Spinal cord (tissue), 10 donors: ENCODE results near the gene SLC26A8. TPM values are rescaled to one million over a fixed set of nuclear protein-coding genes. Genes with fewer than 3 reads are reported as not detected.
A peak's percentile ranks its signal among the peaks of the same experiment; 100 is the strongest.
"Not testable (repeated sequence)": the region's sequence is repeated elsewhere in the genome, so short reads cannot be mapped to it uniquely, and the experiment has no call there.

ENCODE experiments used
- DNase-seq, 6 donors: peaks; one replicate each; pipeline versions ENCODE4 v3.0.0 to v3.0.0-alpha.2; 2013 to 2015; ENCODE audit warnings: low spot score in 6 of 6, low read depth in 4 of 6
- H3K27ac ChIP-seq: one replicate; pipeline ENCODE4 v1.5.1; 2013; ENCODE audit warnings: low read depth, low read length, control low read depth
- H3K27me3 ChIP-seq: one replicate; pipeline ENCODE4 v1.6.1; 2013; ENCODE audit warnings: low read length; ENCODE audit not compliant: control insufficient read depth, insufficient read depth
- H3K36me3 ChIP-seq: one replicate; pipeline ENCODE4 v1.6.1; 2013; ENCODE audit warnings: low read length; ENCODE audit not compliant: control insufficient read depth, insufficient read depth
- H3K4me1 ChIP-seq: one replicate; pipeline ENCODE4 v1.6.1; 2013; ENCODE audit warnings: low read length; ENCODE audit not compliant: control insufficient read depth, insufficient read depth
- H3K4me3 ChIP-seq: one replicate; pipeline ENCODE4 v1.5.1; 2013; ENCODE audit warnings: low read depth, low read length, control low read depth
- H3K9me3 ChIP-seq: one replicate; pipeline ENCODE4 v1.6.1; 2013; ENCODE audit warnings: low read length; ENCODE audit not compliant: control insufficient read depth, insufficient read depth
- WGBS: methylation state at CpG from one replicate; pipeline ENCODE4 v1.1.5; 2013; ENCODE audit warnings: missing lambda C conversion rate; ENCODE audit not compliant: insufficient coverage; 5-methylcytosine and 5-hydroxymethylcytosine counted together
- polyA plus RNA-seq, 2 donors: library from polyadenylated mRNA; unstranded; fragments of 120-200 nt; gene quantifications; one replicate each; pipeline ENCODE4 v1.2.1, GENCODE V29; 2013; ENCODE audit not compliant: insufficient read length in 2 of 2
- total RNA-seq, 2 donors: library from RNA; depleted of rRNA in 1 of 2; stranded (reverse); fragments of 120-200 nt in 1 of 2; fragments of >200 nt in 1 of 2; gene quantifications; one replicate each; pipeline versions ENCODE4 v1.2.3 to v1.2.4, GENCODE V29; 2013 to 2014
- donor health status: healthy.

SLC26A8 gene
- total and polyA plus RNA-seq, 4 donors = 0.77 to 5.7 (median 4.9) TPM

DNA sequence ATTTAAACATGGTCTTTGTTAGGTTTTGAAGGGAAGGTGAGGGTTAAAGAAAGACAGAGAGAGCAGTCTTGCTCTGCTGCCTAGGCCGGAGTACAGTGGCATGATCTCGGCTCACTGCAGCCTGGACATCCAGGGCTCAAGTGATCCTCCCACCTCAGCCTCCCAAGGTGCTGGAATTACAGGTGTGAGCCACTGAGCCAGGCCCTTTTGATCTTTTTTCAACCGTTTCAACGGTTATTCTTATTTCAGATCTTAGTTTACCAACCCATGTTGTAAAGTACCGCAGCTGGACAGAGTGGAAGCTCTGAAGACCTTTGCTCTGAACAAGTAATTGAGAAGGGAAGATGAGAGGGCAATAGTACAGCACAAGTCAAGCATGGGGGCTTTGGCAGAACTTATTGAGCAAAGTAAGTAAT lies 102.3 kb downstream of the SLC26A8 start:
- H3K27ac ChIP-seq = no peak overlapping the region
- no peaks in the 10 kb centered on the region for H3K9me3 ChIP-seq
- H3K27me3 ChIP-seq = no peaks in the 10 kb centered on the region
- H3K36me3 ChIP-seq = no peaks in the 10 kb centered on the region
- H3K4me1 ChIP-seq = peaks cover 10% of the 10 kb centered on the region
- 77% methylated on average over 5 of the region's 5 CpGs for WGBS
- no peak overlapping the region for H3K4me3 ChIP-seq
- DNase-seq = no peak

- Histone ChIP-seq H3K9me3 (no peaks in the 10 kb centered on the region), H3K27me3 (no peaks in the 10 kb centered on the region), H3K4me1 (peaks cover 10% of the 10 kb centered on the region), H3K27ac (no peak within 1 kb of the TSS), H3K36me3 (no peaks in the 10 kb centered on the region), H3K4me3 (peak within 1 kb of the TSS; percentile 55)
- 0% methylated on average over 58 of the region's 69 CpGs for WGBS
- DNase-seq = peak; percentile 70 to 97 (median 84)
These were observed 103.4 kb downstream of the SLC26A8 start, which contains the start of gene SRPK1 for GRCh38 chr6:35920793-35921732. TSS of gene SRPK1 (minus strand) at chr6:35921098. CDS start at chr6:35921056, 42 bp downstream.

DNA sequence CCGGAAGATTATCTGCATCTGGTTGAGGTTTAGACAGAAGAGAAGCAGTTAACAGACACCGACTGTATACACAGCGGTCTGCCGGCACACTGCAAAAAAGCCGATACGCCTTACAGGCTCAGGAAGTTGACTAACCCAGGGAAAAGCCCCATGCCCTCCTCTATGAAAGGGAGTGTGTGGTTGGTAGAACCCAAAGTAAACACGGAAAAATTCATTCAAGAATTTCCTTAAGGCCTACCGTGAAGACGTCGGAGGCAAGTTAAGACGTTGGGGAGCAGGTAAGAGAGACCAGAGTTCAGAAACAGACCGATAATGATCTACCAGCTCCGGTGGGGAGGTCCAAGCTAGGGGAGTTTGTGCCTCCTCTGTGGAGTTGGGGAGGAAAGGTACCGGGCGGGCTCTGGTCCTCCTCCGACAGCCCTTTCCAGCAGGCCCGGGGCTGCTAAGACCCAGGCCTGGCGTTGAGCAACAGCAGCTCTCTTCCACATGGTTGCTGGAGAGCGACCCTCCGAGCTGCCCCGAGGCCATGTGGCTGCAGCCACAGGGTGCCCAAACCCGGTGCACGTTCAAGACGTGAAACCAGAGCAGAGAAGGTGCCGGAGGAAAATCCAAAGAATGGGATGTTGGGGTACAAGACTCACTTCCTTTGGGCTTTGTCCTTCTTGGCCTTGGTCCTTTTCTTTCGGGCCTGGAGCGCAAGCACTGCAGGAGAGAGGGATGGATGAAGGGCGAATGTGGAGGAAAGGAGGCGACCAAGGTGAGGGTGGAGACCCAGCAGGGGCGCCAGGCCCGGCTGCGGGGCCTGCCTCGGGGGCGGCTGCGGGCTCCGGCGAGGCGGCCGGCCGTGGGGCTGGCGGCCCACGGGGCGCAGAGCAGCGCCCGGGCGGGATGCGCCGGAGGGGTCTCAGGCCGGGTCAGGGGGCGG lies 104.4 kb downstream of the SLC26A8 start:
- DNase-seq = peak in 3 of 6 donors; percentile 12 to 42 (median 29)
- H3K27ac ChIP-seq = no peak overlapping the region
- no peaks in the 10 kb centered on the region for H3K36me3 ChIP-seq
- WGBS = 1% methylated on average over 42 of the region's 50 CpGs
- H3K9me3 ChIP-seq = no peaks in the 10 kb centered on the region
- peaks cover 10% of the 10 kb centered on the region for H3K4me1 ChIP-seq
- peak overlapping the region; percentile 55 for H3K4me3 ChIP-seq
- H3K27me3 ChIP-seq = no peaks in the 10 kb centered on the region

GRCh38 chr6:35919085-35919826 lies 105.2 kb downstream of the SLC26A8 start:
- Histone ChIP-seq H3K27me3 (no peaks in the 10 kb centered on the region), H3K4me3 (peak overlapping the region; percentile 55), H3K9me3 (no peaks in the 10 kb centered on the region), H3K36me3 (peaks cover 3% of the 10 kb centered on the region), H3K27ac (no peak overlapping the region), H3K4me1 (peaks cover 10% of the 10 kb centered on the region)
- peak in 1 of 6 donors; percentile 11 for DNase-seq
- WGBS = 17% methylated on average over 3 of the region's 9 CpGs

GRCh38 chr6:35916893-35917292 lies 107.5 kb downstream of the SLC26A8 start:
- H3K27ac ChIP-seq, H3K27me3 ChIP-seq, H3K4me3 ChIP-seq, H3K9me3 ChIP-seq, DNase-seq: not testable (repeated sequence)
- H3K4me1 ChIP-seq = peaks cover 10% of the 10 kb centered on the region
- H3K36me3 ChIP-seq = peaks cover 14% of the 10 kb centered on the region
- 100% methylated on average over 1 of the region's 6 CpGs for WGBS

DNA sequence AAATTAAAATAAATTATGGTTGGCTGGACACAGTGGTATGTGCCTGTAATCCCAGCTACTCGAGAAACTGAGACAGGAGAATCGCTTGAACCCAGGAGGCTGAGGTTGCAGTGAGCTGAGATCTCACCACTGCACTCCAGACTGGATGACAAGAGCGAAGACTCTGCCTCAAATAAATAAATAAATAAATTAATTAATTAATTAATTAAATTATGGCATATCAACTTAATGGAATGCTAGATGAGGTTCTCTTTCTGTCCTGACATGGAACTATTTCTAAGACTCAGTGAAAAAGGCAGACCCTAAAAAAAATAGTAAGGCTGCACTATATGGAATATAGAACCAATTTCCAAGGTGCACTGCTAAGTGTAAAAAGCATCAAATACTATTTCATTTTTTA lies 108.4 kb downstream of the SLC26A8 start:
- Histone ChIP-seq H3K9me3 (no peaks in the 10 kb centered on the region), H3K4me3 (no peak overlapping the region), H3K4me1 (peaks cover 10% of the 10 kb centered on the region), H3K27ac (no peak overlapping the region), H3K27me3 (no peaks in the 10 kb centered on the region), H3K36me3 (peaks cover 15% of the 10 kb centered on the region)
- no peak for DNase-seq
- WGBS = no CpG with 5 or more reads among the region's 3 CpGs

GRCh38 chr6:35914536-35914935 lies 109.9 kb downstream of the SLC26A8 start:
- Histone ChIP-seq H3K4me3 (no peak overlapping the region), H3K27me3 (no peaks in the 10 kb centered on the region), H3K36me3 (peaks cover 15% of the 10 kb centered on the region), H3K9me3 (peaks cover 7% of the 10 kb centered on the region), H3K4me1 (peaks cover 4% of the 10 kb centered on the region), H3K27ac (no peak overlapping the region)
- 88% methylated on average over 4 of the region's 6 CpGs for WGBS
- no peak for DNase-seq

- peaks cover 19% of the 10 kb centered on the region for H3K36me3 ChIP-seq
- no peak for DNase-seq
- peaks cover 14% of the 10 kb centered on the region for H3K9me3 ChIP-seq
- H3K4me1 ChIP-seq = no peaks in the 10 kb centered on the region
- H3K27ac ChIP-seq = no peak overlapping the region
- WGBS = 95% methylated on average over 3 of the region's 8 CpGs
- no peaks in the 10 kb centered on the region for H3K27me3 ChIP-seq
- no peak overlapping the region for H3K4me3 ChIP-seq
These were observed 112.4 kb downstream of the SLC26A8 start for GRCh38 chr6:35911871-35912653.
